ENCODE results near the gene CAVIN1.

GRCh38 chr17:42438600-42439567 is 15.8 kb upstream of the CAVIN1 start:
- no peak for TF ChIP-seq CTCF (IDR thresholded peaks at IDR 0.05)
- TF ChIP-seq POLR2A (IDR thresholded peaks at IDR 0.05): no peak
- no peak for TF ChIP-seq POLR2AphosphoS5 (IDR thresholded peaks at IDR 0.05)
